SK-N-SH treated with all-trans-retinoic acid at 6 μM for 48 hours (cell line): Measurements from ENCODE around the gene RNF128.

Source experiments
- ISL1 ChIP-seq: fragments of 250-450 bp; sonication (Bioruptor Pico); IDR thresholded peaks from 2 replicates; pipeline ENCODE4 v2.1.2; 2022; ENCODE audit warnings: mild to moderate bottlenecking, moderate library complexity
- TOX ChIP-seq: fragments of 250-450 bp; sonication (Bioruptor Pico); IDR thresholded peaks from 2 replicates; pipeline ENCODE4 v1.8.0; 2021; ENCODE audit warnings: mild to moderate bottlenecking, moderate library complexity, borderline replicate concordance
- TF ChIP-seq, protein P1 (sequence below): fragments of 250-450 bp; sonication (Bioruptor Pico); IDR thresholded peaks from 2 replicates; pipeline ENCODE4 v1.5.1; 2021; ENCODE audit warnings: mild to moderate bottlenecking, moderate library complexity

DNA sequence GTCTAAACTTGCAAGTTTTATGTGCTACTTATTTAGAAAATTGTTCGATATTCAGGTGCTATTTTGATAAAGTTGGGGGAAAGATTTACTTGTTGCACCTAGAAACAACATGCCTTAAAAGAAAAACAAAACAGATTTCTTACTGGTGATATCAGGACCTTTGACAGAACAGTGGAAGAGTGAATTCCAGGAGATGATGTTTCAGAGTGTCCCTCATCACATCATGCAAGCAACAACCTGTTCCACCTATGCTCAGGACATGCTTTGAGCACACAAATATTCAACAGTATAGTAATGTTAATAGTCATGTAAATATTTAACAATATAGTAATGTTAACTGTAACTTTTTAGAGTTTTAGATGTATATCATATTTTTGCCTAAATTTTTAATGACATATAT is 23.9 kb upstream of the RNF128 start:
- TF ChIP-seq ISL1 (CRISPR knock-in tag) (no peak), TOX (CRISPR knock-in tag) (no peak)
- TF ChIP-seq, protein P1, sequence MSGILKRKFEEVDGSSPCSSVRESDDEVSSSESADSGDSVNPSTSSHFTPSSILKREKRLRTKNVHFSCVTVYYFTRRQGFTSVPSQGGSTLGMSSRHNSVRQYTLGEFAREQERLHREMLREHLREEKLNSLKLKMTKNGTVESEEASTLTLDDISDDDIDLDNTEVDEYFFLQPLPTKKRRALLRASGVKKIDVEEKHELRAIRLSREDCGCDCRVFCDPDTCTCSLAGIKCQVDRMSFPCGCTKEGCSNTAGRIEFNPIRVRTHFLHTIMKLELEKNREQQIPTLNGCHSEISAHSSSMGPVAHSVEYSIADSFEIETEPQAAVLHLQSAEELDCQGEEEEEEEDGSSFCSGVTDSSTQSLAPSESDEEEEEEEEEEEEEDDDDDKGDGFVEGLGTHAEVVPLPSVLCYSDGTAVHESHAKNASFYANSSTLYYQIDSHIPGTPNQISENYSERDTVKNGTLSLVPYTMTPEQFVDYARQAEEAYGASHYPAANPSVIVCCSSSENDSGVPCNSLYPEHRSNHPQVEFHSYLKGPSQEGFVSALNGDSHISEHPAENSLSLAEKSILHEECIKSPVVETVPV (CRISPR knock-in tag) = no peak
